Stimulated activated CD8-positive, alpha-beta memory T cell treated with anti-CD3 and anti-CD28 coated beads, Interleukin-12 subunit alpha, Interleukin-12 subunit beta, amount 100 ng/mL, for 24 hours (primary cell): ENCODE results near the gene SPPL3.
A peak's percentile ranks its signal among the peaks of the same experiment; 100 is the strongest.
"Not testable (repeated sequence)": the region's sequence is repeated elsewhere in the genome, so short reads cannot be mapped to it uniquely, and the experiment has no call there.

Experiments
- DNase-seq: peaks from one replicate; pipeline ENCODE4 v3.0.0-alpha.2; 2020; ENCODE audit errors: extremely low read depth

Gene SPPL3

GRCh38 chr12:120920178-120920577, 16.0 kb upstream of the SPPL3 start:
- DNase-seq: no peak

GRCh38 chr12:120917748-120918147, 13.6 kb upstream of the SPPL3 start:
- no peak for DNase-seq

- no peak for DNase-seq
These were observed 12.4 kb upstream of the SPPL3 start for GRCh38 chr12:120916561-120916960.

- DNase-seq: no peak
These were observed 10.6 kb upstream of the SPPL3 start for GRCh38 chr12:120914794-120915193.

GRCh38 chr12:120909633-120910298, 5.6 kb upstream of the SPPL3 start:
- no peak for DNase-seq

DNA sequence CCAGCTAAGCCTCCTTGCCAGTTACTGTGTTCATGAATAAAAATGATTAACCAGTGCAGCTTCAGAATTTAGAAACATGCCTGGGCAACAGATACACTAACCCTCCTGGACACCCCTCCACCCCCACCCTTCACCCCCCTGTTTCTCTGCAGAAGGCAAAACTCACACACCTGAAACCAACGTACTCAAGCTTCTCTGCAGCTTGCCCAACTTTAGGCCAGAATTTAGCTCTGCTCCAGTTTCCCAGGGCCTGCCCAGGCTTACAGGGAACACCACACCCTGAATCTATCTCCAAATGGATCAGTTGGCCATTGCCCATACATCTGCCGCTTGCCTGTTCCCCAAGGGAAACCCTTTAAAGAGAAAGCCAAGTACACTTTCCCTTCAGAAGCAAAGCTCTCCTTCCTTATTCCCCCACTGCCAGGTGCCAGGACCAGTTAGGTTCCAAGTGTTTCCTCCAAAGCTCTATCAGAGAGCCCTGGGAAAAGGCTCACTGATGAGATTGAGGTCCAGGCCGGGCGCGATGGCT, 1.8 kb upstream of the SPPL3 start:
- DNase-seq: no peak

DNA sequence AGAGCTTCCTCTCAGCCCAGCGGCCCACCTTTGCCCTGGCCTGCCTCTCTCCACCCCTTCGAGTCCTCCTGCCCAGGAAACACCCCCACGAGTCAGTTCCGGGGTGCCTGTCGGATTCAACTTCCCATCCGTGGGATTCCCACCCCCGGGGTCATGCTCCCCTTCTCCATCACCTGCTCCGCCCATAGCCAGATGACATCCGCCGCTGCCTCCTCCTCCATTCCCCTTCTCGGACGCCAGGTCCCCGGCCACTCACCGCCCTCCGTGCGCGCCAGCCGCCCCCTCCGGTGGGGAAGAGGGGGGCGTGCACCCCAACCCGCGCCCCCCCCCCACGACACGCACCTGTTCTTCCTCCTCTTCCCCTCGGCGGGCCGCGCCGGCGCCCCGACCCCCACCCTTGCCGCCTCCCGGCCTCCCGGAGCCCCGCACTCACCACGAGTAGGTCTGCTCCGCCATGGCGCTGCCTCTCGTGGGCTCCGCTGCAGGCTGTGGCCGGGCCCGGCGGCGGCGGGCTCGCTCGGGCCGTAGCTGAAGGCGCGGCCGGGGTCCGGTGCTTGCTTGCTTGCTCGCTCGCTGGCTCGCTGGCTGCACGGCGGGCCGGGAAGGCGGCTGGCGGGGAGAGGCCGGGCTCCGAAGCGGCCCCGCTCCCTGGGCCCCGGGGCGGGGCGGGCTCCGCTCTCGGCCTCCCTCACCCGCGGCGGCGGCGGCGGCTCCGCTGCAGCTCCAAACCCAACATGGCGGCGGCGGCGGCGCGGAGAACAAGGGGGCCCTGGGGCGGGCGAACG, 554 bp downstream of the SPPL3 start:
- peak; percentile 31 for DNase-seq

DNA sequence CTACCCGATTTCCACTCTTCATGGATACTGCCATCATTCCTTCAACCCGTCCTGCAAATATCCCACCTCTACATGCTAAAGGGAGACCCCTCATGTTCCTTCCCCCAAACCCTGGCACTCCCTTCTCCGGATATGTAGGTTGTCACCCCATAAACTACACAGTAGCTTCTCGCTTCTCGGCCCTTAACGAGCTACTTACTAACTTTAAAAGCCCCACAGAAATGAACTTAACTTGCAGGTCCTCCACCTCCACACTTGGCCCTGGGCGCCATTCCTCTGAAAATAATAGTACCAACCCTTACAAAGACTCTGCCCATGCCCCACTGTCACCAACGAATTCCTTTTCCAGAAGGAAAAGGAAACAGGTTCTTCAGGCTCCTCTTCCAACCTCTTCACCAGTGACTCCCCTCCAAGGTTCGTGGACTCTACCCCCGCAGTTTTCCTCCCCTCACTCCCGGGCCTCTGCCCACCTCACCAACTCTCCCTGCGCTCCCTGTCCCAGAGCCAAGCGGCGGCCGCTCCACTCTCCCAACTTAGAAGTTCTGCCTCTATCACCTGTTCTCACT, 1.2 kb downstream of the SPPL3 start:
- DNase-seq: no peak

- DNase-seq: no peak
These were observed 2.3 kb downstream of the SPPL3 start for GRCh38 chr12:120901818-120902217.

- not testable (repeated sequence) for DNase-seq
These were observed 3.1 kb downstream of the SPPL3 start for GRCh38 chr12:120901101-120901500.

DNA sequence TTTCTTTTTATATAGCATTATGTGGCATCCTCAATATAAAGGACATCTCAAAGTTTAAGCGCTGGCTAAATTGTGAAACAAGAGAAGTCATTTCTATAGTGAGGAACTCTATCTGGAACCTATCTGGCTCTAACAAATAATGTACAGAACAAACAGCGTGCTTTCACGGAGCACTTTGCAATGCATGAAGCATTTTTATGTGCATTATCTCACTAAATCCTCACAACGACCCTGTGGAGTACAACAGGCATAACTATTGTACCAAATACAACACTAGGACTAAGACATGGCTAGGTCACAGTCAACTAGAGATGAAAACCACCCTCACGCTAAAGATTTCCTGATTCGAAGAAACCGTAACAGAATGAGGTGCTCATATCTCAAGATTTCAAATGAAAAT, 8.6 kb downstream of the SPPL3 start:
- DNase-seq: no peak

DNA sequence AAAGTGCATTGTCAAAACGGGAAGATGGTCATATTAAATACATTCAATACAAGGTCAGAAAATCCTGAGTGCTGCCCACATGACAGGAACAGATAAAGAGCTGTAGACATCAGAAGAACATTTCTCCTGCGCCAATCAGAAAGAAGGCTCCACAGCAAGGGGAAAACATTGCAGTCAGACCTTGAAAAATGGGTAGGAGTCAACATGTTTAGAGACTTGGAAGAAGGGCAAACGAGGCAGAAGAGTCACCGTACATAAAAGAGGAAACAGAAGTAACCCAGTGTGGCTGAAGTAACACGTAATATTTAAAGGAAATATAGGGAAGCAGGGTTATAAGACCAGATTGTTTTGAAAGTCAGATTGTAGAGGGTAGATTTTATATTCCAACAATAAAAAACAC, 11.9 kb downstream of the SPPL3 start:
- no peak for DNase-seq

- no peak for DNase-seq
These were observed 13.2 kb downstream of the SPPL3 start for GRCh38 chr12:120890963-120891362.

DNA sequence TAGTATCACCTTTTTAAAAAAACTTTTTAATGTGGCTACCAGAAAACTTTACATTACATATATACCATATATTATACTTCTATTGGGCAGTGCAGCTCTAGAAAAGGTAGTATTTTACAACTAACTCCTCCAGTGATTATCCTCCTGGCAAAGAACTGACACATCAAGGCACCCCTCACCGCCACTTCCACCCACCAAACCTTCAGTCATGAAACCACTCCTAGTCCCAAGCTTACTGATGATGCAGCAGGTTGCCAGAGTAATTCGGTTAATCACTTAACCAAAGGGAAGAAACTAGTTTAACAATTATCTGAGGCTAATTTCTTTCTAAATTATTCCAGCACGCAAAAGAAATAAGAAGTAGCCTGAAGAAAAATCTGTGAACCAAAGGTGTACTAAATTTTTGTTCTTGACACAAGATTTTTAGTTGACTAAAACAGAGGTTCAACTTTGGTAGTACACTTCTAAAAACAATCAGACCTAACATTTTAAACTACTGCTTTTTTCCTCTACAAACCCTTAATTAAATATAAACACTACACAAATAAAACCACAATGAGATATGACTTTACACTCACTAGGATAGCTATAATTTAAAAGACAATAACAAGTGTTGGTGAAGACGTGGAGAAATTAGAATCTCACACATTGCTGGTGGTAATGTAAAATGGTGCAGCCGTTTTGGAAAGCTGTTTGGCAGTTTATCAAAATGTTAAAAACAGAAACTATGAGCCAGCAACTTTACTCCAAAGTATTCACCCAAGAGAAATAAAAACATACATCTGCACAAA, 16.7 kb downstream of the SPPL3 start:
- DNase-seq: no peak

DNA sequence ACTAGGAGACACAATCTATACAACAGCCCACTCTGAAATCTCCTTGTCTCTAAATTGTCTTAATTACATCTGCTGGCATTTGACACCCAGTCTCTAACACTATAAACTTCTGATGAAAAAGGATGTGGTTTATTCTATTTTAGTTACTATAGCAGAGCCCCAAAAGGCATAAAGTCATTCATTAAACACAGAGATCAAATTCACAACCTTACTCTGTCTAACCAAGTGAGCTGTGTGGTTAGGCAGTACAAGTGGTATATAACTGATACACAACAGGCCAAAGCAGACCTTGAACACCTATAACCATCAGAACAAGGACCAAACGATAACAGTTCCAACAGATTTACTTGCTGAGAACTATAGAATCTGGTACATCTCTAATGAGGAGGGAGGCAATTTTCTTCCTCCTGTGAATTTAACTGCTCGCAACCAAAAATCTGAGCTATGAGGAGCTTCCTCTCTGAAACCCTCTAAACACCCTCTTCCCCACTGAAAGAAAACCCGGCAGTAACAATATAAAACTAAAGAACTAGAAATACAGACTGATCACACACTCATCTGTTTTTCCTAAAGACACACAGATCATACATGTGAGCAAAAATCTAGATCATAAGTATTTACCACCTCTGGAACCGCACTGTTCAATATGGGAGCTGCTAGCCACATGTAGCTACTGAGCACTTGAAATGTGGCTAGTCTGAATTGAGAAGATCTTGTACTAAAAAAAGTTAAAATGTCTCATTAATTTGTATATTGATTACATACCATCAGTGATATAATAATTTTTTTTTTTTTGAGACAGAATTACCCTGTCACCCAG, 17.7 kb downstream of the SPPL3 start:
- DNase-seq: no peak

DNA sequence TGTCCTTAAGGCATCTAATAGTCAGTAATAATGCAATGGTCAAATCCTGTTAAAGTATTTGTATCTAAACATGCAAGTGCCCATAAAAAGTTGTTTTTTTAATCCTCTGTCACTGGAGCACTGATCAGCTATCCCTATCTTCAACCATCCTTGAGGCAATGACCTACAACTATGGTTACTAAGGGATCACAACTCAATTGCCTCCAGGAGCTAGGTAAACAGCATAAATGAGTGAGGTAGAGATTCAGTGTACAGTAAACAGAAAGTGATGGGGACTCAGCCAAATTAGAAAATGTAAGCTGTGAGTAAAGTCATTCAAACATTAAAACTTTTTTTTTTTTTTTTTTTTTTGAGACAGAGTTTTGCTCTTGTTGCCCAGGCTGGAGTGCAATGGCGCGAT, 18.6 kb downstream of the SPPL3 start:
- no peak for DNase-seq

DNA sequence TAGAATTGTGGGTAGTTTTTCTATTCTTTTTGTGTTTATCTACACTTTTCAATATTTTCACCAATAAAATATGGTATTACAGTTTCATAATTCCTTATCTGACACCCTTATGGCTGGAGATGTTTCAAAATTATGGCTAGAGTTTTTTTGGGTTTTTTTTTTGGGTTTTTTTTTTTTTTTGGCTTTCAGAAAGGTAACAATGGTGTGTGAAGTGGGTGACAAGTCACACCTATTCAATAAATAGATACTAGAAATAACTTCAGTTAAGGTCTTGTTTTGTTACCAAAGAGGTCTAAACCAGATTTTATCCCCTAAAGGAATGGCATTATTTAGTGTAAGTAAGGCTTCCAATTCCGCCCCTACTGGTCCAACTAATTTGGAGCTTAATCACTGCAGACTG, 19.5 kb downstream of the SPPL3 start:
- no peak for DNase-seq

DNA sequence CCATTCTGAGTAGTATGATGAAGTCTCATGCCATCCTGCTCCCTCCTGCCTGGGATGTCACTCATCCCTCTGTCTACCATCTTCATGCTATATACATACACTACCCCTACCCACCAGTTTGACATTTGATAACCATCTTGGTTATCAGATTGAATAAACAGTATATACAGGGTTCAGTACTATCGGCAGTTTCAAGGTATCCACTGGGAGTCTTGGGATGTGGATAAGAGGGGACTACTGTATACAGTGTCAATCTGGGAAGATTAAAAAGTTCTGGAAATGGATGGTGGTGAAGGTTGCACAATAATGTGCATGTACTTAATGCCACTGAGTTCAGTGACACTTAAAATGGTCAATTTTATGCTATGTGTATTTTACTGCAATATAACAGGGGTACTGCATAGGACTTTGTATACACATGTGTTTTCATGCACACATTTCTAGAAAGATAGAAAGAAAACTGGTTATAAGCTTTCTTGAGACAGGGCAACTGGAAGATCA, 22.1 kb downstream of the SPPL3 start:
- no peak for DNase-seq

DNA sequence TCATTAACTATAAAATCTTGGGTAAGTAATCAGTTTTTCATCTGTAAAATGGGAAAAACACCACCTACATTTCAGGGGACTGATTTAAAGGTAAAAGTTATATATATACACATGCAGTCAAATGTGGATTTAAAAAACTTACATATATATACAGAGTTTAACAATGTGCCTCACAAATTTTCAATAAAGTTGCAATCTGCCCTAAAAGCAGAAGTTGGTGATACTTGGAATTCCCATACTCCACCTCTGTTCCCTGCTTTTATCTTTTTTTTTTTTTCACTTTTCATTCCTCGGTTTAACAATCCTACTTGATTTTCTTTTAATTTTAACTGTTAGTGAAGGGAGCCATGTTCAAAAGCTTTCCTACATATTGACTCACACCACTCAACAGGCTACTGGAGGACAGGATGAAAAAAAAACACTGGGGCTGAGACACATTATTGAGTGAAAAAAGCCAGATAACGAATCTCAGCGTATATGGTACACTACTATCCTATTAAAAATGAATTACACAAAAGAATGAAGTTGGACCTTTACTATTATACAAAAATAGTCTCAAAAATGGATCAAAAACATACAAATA, 24.3 kb downstream of the SPPL3 start:
- no peak for DNase-seq

DNA sequence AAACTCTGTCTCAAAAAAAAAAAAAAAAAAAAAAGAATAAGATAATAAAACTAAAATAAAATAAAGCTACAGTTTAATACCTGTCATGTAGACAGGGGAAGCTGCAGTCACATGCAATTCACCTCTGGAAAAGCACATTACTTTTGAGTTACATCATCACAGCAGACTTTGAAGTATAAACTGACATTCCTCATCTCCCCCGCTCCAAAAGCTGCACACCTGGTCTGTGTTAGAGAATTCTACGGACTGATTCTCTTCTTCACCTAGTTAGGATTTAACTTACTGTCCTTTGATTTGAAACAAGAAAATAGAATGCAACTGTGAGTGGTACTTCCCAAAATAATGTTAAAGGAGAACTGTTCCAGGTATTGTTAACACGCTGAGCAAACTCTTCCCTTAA, 25.1 kb downstream of the SPPL3 start:
- DNase-seq: no peak
